Breast epithelium (tissue), 4 donors: Measurements from ENCODE around the gene NDUFB11. TPM values are rescaled to one million over a fixed set of nuclear protein-coding genes. Genes with fewer than 3 reads are reported as not detected.

Experiments
- DNase-seq, 2 donors: peaks; one replicate each; pipeline ENCODE4 v3.0.0-alpha.2; 2019; ENCODE audit warnings: low spot score in 2 of 2
- H3K27ac ChIP-seq, 2 donors: fragments of 200-600 bp; sonication (generic) in 1 of 2; one replicate each; pipeline ENCODE4 v1.5.1; 2016 to 2019; ENCODE audit warnings: mild to moderate bottlenecking in 1 of 2
- H3K27me3 ChIP-seq, 2 donors: fragments of 200-600 bp; sonication (generic) in 1 of 2; one replicate each; pipeline versions ENCODE4 v1.5.1 to v1.6.0; 2017 to 2019; ENCODE audit warnings: control low read depth in 1 of 2, mild to moderate bottlenecking in 1 of 2
- H3K36me3 ChIP-seq: fragments of 200-600 bp; one replicate; pipeline ENCODE4 v1.5.1; 2019
- H3K4me1 ChIP-seq, 2 donors: fragments of 200-600 bp; sonication (generic); one replicate each; pipeline ENCODE4 v1.5.1; 2016 to 2019; ENCODE audit warnings: control low read depth in 1 of 2
- H3K4me3 ChIP-seq, 3 donors: fragments of 200-600 bp; sonication (generic); 1 replicate in 2 of 3; 2 replicates in 1 of 3; pipeline ENCODE4 v1.5.1; 2016 to 2019; ENCODE audit warnings: mild to moderate bottlenecking in 3 of 3, moderate library complexity in 2 of 3
- H3K9me3 ChIP-seq, 2 donors: fragments of 200-600 bp; sonication (generic) in 1 of 2; one replicate each; pipeline ENCODE4 v1.5.1; 2016 to 2019; ENCODE audit warnings: control low read depth in 1 of 2
- CTCF ChIP-seq, 3 donors: fragments of 450-650 bp; IDR thresholded peaks; one replicate each; pipeline ENCODE4 v1.5.1; 2016 to 2017; ENCODE audit warnings: antibody characterized with exemption in 3 of 3, mild to moderate bottlenecking in 3 of 3, moderate library complexity in 3 of 3
- POLR2A ChIP-seq: fragments of 450-650 bp; IDR thresholded peaks from one replicate; pipeline ENCODE4 v1.6.1; 2016; ENCODE audit warnings: antibody characterized with exemption, mild to moderate bottlenecking, moderate library complexity
- POLR2AphosphoS5 ChIP-seq, 3 donors: sonication (generic); formaldehyde crosslinking; IDR thresholded peaks; one replicate each; pipeline ENCODE4 v1.6.1; 2017; ENCODE audit warnings: antibody characterized with exemption in 3 of 3
- intact Hi-C: fragments of 100-400 bp; cut with DNase I; formaldehyde crosslinking; loops from one replicate; pipeline ENCODE4 v1.15.1; 2023; ENCODE audit warnings: low total_unique reads
- total RNA-seq, 3 donors: library from RNA; depleted of rRNA; stranded (reverse); fragments of >200 nt; gene quantifications; one replicate each; pipeline ENCODE4 v1.1.0, GENCODE V29; 2016

Gene NDUFB11
- total RNA-seq, 3 donors from 2014 or later, result 49.3 to 61.0 (median 54.4) TPM

GRCh38 chrX:47164420-47164819 is 19.9 kb upstream of the NDUFB11 start:
- intact Hi-C loops, result no loop called here
- H3K36me3 ChIP-seq, result no peaks in the 10 kb centered on the region
- no peak overlapping the region for H3K4me3 ChIP-seq
- peaks cover 0 to 21% of the 10 kb centered on the region in 2 donors for H3K27me3 ChIP-seq
- H3K9me3 ChIP-seq, result peaks cover 3 to 11% of the 10 kb centered on the region in 2 donors
- no peaks in the 10 kb centered on the region for H3K4me1 ChIP-seq
- no peak for TF ChIP-seq CTCF (IDR thresholded peaks at IDR 0.05)
- TF ChIP-seq POLR2A, result no peak
- no peak for TF ChIP-seq POLR2AphosphoS5 (IDR thresholded peaks at IDR 0.05)
- no peak for DNase-seq
- no peak overlapping the region for H3K27ac ChIP-seq

DNA sequence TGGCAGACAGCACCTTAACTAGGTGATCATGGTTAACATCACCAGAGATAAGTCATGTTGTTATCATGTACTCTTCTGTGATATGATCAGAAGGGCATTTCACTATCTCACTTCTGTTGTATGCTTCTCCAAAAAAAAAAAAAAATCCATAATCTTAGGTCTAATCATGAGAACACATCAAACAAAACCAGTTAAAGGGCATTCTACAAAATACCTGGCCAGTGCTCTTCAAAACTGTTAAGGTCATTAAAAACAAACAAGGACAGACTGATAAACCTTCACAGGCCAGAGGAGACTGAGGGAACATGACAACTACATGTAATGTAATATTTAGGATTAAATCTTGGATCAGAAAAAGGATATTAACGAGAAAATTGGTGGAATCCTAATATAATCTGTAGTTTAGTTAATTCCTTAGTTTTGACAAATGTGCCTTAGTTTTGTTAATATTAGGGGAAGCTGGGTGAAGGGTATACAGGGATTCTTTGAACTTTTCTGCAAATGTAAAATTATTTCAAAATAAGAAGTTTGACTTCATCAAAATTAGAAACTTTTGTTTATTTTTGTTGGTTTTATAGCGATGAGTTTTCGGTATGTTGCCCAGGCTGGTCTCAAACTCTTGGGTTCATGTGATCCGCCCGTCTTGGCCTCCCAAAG is 18.6 kb upstream of the NDUFB11 start:
- DNase-seq, result no peak
- intact Hi-C loops, result no loop called here
- Histone ChIP-seq H3K4me1 (no peaks in the 10 kb centered on the region), H3K9me3 (peaks cover 8 to 11% of the 10 kb centered on the region in 2 donors), H3K36me3 (no peaks in the 10 kb centered on the region), H3K27me3 (peaks cover 0 to 13% of the 10 kb centered on the region in 2 donors), H3K27ac (no peak overlapping the region), H3K4me3 (no peak overlapping the region)
- TF ChIP-seq POLR2AphosphoS5 (IDR thresholded peaks at IDR 0.05), result no peak
- no peak for TF ChIP-seq POLR2A

- TF ChIP-seq CTCF (IDR thresholded peaks at IDR 0.05) (no peak), POLR2A (no peak), POLR2AphosphoS5 (IDR thresholded peaks at IDR 0.05) (no peak)
- Histone ChIP-seq H3K36me3 (no peaks in the 10 kb centered on the region), H3K4me3 (no peak overlapping the region), H3K9me3 (peaks cover 8 to 11% of the 10 kb centered on the region in 2 donors), H3K27ac (no peak overlapping the region), H3K27me3 (peaks cover 0 to 25% of the 10 kb centered on the region in 2 donors), H3K4me1 (no peaks in the 10 kb centered on the region)
- intact Hi-C loops, result no loop called here
- DNase-seq, result no peak
Observed at GRCh38 chrX:47160781-47161180, 16.3 kb upstream of the NDUFB11 start.

- intact Hi-C loops, result no loop called here
- Histone ChIP-seq H3K9me3 (peaks cover 0 to 5% of the 10 kb centered on the region in 2 donors), H3K27me3 (peaks cover 0 to 28% of the 10 kb centered on the region in 2 donors), H3K36me3 (no peaks in the 10 kb centered on the region), H3K27ac (no peak overlapping the region), H3K4me3 (no peak overlapping the region), H3K4me1 (no peaks in the 10 kb centered on the region)
- no peak for TF ChIP-seq POLR2A
- no peak for TF ChIP-seq POLR2AphosphoS5 (IDR thresholded peaks at IDR 0.05)
- no peak for TF ChIP-seq CTCF (IDR thresholded peaks at IDR 0.05)
- no peak for DNase-seq
Observed at GRCh38 chrX:47158781-47159180, 14.3 kb upstream of the NDUFB11 start.

DNA sequence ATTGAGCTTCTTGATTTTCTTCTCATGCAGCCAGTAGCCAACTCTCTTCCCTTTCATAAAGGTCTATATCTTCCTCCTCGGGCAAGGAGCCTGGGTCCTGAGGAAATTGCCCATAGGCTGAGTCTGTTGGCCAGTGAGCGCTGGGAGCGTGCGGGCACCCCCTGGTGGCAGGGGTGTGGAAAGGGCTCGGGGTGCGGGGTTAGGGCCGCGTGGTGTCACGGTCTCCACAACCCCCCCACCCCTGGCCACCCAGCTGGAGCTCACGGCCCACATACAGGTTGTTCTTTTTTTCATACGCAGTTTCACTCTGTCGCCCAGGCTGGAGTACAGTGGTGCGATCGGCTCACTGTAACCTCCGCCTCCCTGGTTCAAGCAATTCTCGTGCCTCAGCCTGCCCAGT is 13.6 kb upstream of the NDUFB11 start:
- Histone ChIP-seq H3K9me3 (peaks cover 0 to 5% of the 10 kb centered on the region in 2 donors), H3K27ac (no peak overlapping the region), H3K4me3 (no peak overlapping the region), H3K4me1 (no peaks in the 10 kb centered on the region), H3K36me3 (no peaks in the 10 kb centered on the region), H3K27me3 (peaks cover 0 to 28% of the 10 kb centered on the region in 2 donors)
- intact Hi-C loops, result no loop called here
- no peak for TF ChIP-seq CTCF (IDR thresholded peaks at IDR 0.05)
- TF ChIP-seq POLR2A, result no peak
- TF ChIP-seq POLR2AphosphoS5 (IDR thresholded peaks at IDR 0.05), result no peak
- no peak for DNase-seq
